Tibial artery (tissue), 4 donors: ENCODE data around the gene PGAM5.
"Not testable (repeated sequence)": the region's sequence is repeated elsewhere in the genome, so short reads cannot be mapped to it uniquely, and the experiment has no call there.

Experiments used
- DNase-seq, 2 donors: peaks; one replicate each; pipeline ENCODE4 v3.0.0-alpha.2; 2019
- H3K27ac ChIP-seq, 2 donors: fragments of 200-600 bp; sonication (generic) in 1 of 2; 1 replicate in 1 of 2; 2 replicates in 1 of 2; pipeline ENCODE4 v1.5.1; 2018 to 2019; ENCODE audit warnings: mild to moderate bottlenecking in 1 of 2
- H3K27me3 ChIP-seq, 2 donors: fragments of 200-600 bp; sonication (generic) in 1 of 2; one replicate each; pipeline versions ENCODE4 v1.5.1 to v1.6.0; 2016 to 2019
- H3K36me3 ChIP-seq, 3 donors: fragments of 200-600 bp; sonication (generic) in 2 of 3; one replicate each; pipeline ENCODE4 v1.5.1; 2016 to 2019; ENCODE audit warnings: mild to moderate bottlenecking in 2 of 3
- H3K4me1 ChIP-seq, 4 donors: fragments of 200-600 bp; sonication (generic) in 2 of 4; 1 replicate in 3 of 4; 2 replicates in 1 of 4; pipeline ENCODE4 v1.5.1; 2016 to 2019
- H3K4me3 ChIP-seq, 2 donors: fragments of 200-600 bp; sonication (generic) in 1 of 2; 1 replicate in 1 of 2; 2 replicates in 1 of 2; pipeline ENCODE4 v1.5.1; 2018 to 2019; ENCODE audit warnings: mild to moderate bottlenecking in 2 of 2
- H3K9me3 ChIP-seq, 3 donors: fragments of 200-600 bp; sonication (generic) in 1 of 3; one replicate each; pipeline ENCODE4 v1.5.1; 2016 to 2019
- intact Hi-C: fragments of 100-400 bp; cut with DNase I; formaldehyde crosslinking; loops from one replicate; pipeline ENCODE4 v1.15.0; 2023; ENCODE audit warnings: low total_unique reads
- TF ChIP-seq, protein P1 (sequence below), 2 experiments: fragments of 200-600 bp in 1 of 2; fragments of 450-650 bp in 1 of 2; IDR thresholded peaks; one replicate each; pipeline ENCODE4 v1.5.1; 2017 to 2019; ENCODE audit warnings: antibody characterized with exemption in 2 of 2, mild to moderate bottlenecking in 1 of 2, moderate library complexity in 1 of 2

The PGAM5 gene

DNA sequence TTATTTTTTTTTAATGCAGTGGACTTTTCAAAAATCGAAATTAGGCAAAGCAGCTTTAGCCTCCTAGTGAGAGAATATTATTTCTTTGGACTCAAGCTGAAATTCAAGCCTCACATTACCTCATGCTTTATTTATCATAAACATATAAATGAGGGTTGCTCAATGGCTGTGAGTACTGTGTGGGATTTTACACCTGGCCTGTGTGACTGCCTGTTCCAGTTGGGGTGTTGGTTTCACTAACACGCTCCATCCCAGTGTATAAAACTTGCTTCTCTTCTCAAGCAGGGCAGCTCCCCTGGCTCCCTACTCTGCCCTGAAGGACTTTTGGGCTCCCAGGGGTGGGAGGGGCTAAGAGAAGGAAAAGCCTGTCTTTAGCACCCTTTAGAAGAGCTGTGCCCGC, 36.0 kb downstream of the PGAM5 start:
- no peak overlapping the region for H3K4me3 ChIP-seq
- H3K36me3 ChIP-seq = peaks cover 95 to 100% (median 98%) of the 10 kb centered on the region in 3 donors
- no peak for DNase-seq
- no peaks in the 10 kb centered on the region for H3K4me1 ChIP-seq
- intact Hi-C loops = no loop called here
- H3K9me3 ChIP-seq = no peaks in the 10 kb centered on the region
- no peak overlapping the region for H3K27ac ChIP-seq
- TF ChIP-seq, protein P1, sequence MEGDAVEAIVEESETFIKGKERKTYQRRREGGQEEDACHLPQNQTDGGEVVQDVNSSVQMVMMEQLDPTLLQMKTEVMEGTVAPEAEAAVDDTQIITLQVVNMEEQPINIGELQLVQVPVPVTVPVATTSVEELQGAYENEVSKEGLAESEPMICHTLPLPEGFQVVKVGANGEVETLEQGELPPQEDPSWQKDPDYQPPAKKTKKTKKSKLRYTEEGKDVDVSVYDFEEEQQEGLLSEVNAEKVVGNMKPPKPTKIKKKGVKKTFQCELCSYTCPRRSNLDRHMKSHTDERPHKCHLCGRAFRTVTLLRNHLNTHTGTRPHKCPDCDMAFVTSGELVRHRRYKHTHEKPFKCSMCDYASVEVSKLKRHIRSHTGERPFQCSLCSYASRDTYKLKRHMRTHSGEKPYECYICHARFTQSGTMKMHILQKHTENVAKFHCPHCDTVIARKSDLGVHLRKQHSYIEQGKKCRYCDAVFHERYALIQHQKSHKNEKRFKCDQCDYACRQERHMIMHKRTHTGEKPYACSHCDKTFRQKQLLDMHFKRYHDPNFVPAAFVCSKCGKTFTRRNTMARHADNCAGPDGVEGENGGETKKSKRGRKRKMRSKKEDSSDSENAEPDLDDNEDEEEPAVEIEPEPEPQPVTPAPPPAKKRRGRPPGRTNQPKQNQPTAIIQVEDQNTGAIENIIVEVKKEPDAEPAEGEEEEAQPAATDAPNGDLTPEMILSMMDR (IDR thresholded peaks at IDR 0.05) = no peak
- H3K27me3 ChIP-seq = no peaks in the 10 kb centered on the region

DNA sequence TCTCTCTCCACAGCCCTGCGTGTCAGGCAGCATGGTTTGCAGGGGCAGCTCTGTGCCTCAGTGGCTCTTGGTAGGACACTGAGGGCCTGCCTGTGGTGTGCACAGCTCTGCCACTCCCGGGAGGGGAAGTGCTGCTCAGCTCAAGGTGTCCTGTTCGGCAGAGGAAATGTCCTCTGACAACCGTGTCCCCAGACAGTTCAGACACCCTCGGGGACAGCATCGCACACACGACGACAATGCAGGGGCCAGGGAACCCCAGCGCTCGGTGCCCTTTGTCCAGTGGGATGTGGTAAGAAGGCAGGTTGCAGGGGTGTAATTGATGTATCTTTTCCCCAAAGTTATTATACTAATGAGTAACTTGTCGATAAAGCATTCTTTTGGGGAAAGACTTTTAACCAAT, 36.8 kb downstream of the PGAM5 start:
- Histone ChIP-seq H3K4me3 (no peak overlapping the region), H3K36me3 (peaks cover 93 to 100% (median 98%) of the 10 kb centered on the region in 3 donors), H3K9me3 (no peaks in the 10 kb centered on the region), H3K4me1 (no peaks in the 10 kb centered on the region), H3K27me3 (no peaks in the 10 kb centered on the region), H3K27ac (no peak overlapping the region)
- intact Hi-C loops = no loop called here
- TF ChIP-seq, protein P1 (IDR thresholded peaks at IDR 0.05) = no peak
- DNase-seq = no peak

DNA sequence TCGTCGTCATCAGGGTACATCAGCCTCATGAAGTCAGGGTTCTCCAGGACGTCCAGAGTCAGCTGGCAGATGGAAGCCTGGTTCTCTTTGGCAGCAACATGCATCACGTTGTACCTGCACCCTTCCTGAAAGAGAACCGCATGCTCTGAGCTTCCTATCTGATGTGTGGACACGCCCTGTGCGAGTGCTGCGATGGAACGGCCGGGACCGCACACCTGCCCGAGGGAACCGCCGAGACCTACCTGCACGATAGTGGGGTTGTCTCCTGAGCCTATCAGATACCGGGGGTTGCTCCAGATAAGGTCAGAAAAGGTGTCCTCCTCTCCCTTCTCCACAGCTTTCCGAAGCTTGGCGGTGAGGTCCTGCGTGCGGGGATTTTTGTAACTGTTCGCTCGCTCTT, 37.3 kb downstream of the PGAM5 start:
- Histone ChIP-seq H3K27ac (no peak overlapping the region), H3K4me3 (no peak overlapping the region), H3K36me3 (peaks cover 93 to 100% (median 97%) of the 10 kb centered on the region in 3 donors), H3K27me3 (no peaks in the 10 kb centered on the region), H3K4me1 (no peaks in the 10 kb centered on the region), H3K9me3 (no peaks in the 10 kb centered on the region)
- intact Hi-C loops = no loop called here
- TF ChIP-seq, protein P1 (IDR thresholded peaks at IDR 0.05) = no peak
- no peak for DNase-seq

DNA sequence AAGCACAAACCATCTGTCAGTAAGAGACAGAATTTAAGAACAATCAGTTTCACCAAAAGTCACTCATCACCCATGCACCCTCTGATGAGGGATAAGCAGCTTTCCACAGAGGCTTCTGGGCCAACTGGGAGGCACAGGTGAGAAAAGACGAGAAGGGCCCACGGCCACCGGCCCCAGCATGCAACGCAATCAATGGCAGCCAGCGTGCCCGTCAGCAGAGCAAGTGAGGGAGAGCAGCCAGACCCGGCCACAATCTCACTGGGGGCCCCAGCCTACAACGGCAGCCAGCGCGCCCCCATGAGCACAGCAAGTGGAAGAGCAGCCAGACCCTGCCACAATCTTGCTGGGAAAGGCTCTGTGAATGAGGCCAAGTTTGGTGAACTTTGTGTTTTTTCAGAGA, 37.7 kb downstream of the PGAM5 start:
- Histone ChIP-seq H3K27ac (no peak overlapping the region), H3K9me3 (no peaks in the 10 kb centered on the region), H3K4me3 (no peak overlapping the region), H3K36me3 (peaks cover 94 to 100% (median 97%) of the 10 kb centered on the region in 3 donors), H3K27me3 (no peaks in the 10 kb centered on the region), H3K4me1 (no peaks in the 10 kb centered on the region)
- TF ChIP-seq, protein P1 (IDR thresholded peaks at IDR 0.05) = no peak
- DNase-seq = no peak
- intact Hi-C loops = no loop called here

DNA sequence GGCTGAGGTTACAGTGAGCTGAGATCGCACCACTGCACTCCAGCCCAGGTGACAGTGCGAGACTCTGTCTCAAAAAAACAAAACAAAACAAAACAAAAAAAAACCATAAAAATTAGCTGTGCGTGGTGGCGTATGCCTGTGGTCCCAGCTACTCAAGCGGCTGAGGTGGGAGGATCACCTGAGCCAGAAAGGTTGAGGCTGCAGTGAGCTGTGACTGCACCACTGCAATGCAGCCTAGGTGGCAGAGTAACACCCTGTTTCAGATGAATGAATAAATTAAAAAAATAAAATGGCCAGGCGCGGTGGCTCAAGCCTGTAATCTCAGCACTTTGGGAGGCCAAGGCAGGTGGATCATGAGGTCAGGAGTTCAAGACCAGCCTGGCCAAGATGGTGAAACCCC, 43.0 kb downstream of the PGAM5 start:
- H3K4me1 ChIP-seq, H3K9me3 ChIP-seq, intact Hi-C loops, H3K27me3 ChIP-seq, H3K27ac ChIP-seq, H3K4me3 ChIP-seq, DNase-seq: not testable (repeated sequence)
- H3K36me3 ChIP-seq = peaks cover 66 to 98% (median 71%) of the 10 kb centered on the region in 3 donors

DNA sequence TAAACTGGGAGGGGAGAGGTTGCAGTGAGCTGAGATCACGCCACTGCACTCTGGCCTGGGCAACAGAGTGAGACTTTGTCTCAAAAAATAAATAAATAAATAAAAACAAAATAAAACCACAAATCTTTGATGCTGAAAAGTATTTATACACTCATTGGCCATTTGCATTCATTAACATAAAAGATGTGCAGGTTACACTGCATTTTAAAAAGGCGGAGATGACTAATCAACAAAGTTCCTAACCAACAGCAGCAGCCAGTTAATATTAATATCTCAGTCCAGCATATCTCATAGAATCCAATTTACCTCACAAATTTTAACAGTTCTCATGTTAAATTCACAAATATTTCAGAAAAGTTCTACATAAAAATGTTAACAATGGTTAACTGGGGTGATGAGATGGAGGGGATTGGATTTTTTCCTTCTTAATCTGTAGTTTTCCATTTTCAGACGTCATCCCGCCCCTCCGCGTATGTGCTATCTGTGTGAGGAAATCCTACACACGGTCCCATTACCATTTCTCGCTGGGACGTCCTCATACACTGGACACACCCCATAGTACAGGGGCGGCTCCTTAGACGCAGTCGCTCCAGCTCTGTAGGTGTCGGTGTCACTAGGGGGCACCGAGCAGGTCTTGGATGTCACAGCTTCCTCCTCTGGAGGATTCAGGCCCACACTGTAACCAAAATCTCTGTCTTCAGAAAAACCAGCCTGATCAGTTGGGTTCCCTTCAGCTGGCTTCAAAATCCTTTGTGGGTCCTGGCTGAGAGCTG, 43.7 kb downstream of the PGAM5 start:
- peaks cover 0 to 2% (median 0%) of the 10 kb centered on the region in 4 donors for H3K4me1 ChIP-seq
- no peaks in the 10 kb centered on the region for H3K9me3 ChIP-seq
- no peak overlapping the region for H3K27ac ChIP-seq
- DNase-seq = no peak
- intact Hi-C loops = no loop called here
- H3K4me3 ChIP-seq = no peak overlapping the region
- no peaks in the 10 kb centered on the region for H3K27me3 ChIP-seq
- H3K36me3 ChIP-seq = peaks cover 59 to 97% (median 64%) of the 10 kb centered on the region in 3 donors
- TF ChIP-seq, protein P1 (IDR thresholded peaks at IDR 0.05) = no peak

DNA sequence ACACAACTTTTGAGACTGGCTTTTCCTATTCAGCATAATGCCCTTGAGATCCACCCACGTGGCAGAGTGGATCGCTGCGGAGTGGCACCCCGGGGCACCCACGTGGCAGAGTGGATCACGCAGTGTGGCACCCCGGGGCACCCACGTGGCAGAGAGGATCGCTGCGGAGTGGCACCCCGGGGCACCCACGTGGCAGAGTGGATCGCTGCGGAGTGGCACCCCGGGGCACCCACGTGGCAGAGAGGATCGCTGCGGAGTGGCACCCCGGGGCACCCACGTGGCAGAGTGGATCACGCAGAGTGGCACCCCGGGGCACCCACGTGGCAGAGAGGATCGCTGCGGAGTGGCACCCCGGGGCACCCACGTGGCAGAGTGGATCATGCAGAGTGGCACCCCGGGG, 48.2 kb downstream of the PGAM5 start:
- H3K9me3 ChIP-seq, intact Hi-C loops, H3K27me3 ChIP-seq, H3K27ac ChIP-seq, H3K4me3 ChIP-seq, DNase-seq: not testable (repeated sequence)
- Histone ChIP-seq H3K4me1 (peaks cover 0 to 26% (median 21%) of the 10 kb centered on the region in 4 donors), H3K36me3 (peaks cover 19 to 53% (median 21%) of the 10 kb centered on the region in 3 donors)
